ENCODE results near the gene MPEG1.
A peak's percentile ranks its signal among the peaks of the same experiment; 100 is the strongest.

The MPEG1 gene

GRCh38 chr11:59259867-59260475 lies 47.2 kb upstream of the MPEG1 start:
- Histone ChIP-seq H4K20me1 (ENCODE audit: insufficient read depth, low read length) (no peaks in the 10 kb centered on the region), H3K4me1 (ENCODE audit: low read length) (peaks cover 49% of the 10 kb centered on the region), H3K4me2 (ENCODE audit: low read length) (peak overlapping the region; percentile 72), H3K4me3 (ENCODE audit: low read length) (peak overlapping the region; percentile 36), H3K36me3 (replicated peaks; ENCODE audit: low read depth, low read length) (no peaks in the 10 kb centered on the region), H2AFZ (ENCODE audit: low read depth, low read length) (peak overlapping the region; percentile 55), H3K9me3 (ENCODE audit: insufficient read depth, low read length) (no peaks in the 10 kb centered on the region), H3K27ac (ENCODE audit: low read length) (peak overlapping the region; percentile 58), H3K79me2 (ENCODE audit: low read length) (no peaks in the 10 kb centered on the region), H3K27me3 (ENCODE audit: low read depth, low read length) (no peaks in the 10 kb centered on the region), H3K9ac (ENCODE audit: low read length) (peak overlapping the region; percentile 6; the same call in 1 of the 2 replicates)
- TF ChIP-seq EZH2phosphoT487 (IDR thresholded peaks at IDR 0.05; ENCODE audit: low read depth): no peak
- no peak for TF ChIP-seq CTCF (IDR thresholded peaks at IDR 0.05; ENCODE audit: low read depth, low read length)

- Histone ChIP-seq H3K4me1 (ENCODE audit: low read length) (peaks cover 45% of the 10 kb centered on the region), H3K27ac (ENCODE audit: low read length) (peak overlapping the region; percentile 58; the same call in 1 of the 2 replicates), H3K9me3 (ENCODE audit: insufficient read depth, low read length) (no peaks in the 10 kb centered on the region), H3K79me2 (ENCODE audit: low read length) (no peaks in the 10 kb centered on the region), H2AFZ (ENCODE audit: low read depth, low read length) (no peak overlapping the region), H3K9ac (ENCODE audit: low read length) (no peak overlapping the region), H4K20me1 (ENCODE audit: insufficient read depth, low read length) (no peaks in the 10 kb centered on the region), H3K4me3 (ENCODE audit: low read length) (no peak overlapping the region), H3K27me3 (ENCODE audit: low read depth, low read length) (no peaks in the 10 kb centered on the region), H3K36me3 (replicated peaks; ENCODE audit: low read depth, low read length) (no peaks in the 10 kb centered on the region), H3K4me2 (ENCODE audit: low read length) (0 out of 2 replicates have a peak overlapping the region, but pooled peaks have one; percentile 72)
- no peak for TF ChIP-seq CTCF (IDR thresholded peaks at IDR 0.05; ENCODE audit: low read depth, low read length)
- no peak for TF ChIP-seq EZH2phosphoT487 (IDR thresholded peaks at IDR 0.05; ENCODE audit: low read depth)
Measured at GRCh38 chr11:59259047-59259446, 46.3 kb upstream of the MPEG1 start.

GRCh38 chr11:59255281-59255680 lies 42.6 kb upstream of the MPEG1 start:
- no peak for TF ChIP-seq EZH2phosphoT487 (IDR thresholded peaks at IDR 0.05; ENCODE audit: low read depth)
- no peak for TF ChIP-seq CTCF (IDR thresholded peaks at IDR 0.05; ENCODE audit: low read depth, low read length)
- H3K36me3 ChIP-seq (replicated peaks; ENCODE audit: low read depth, low read length): no peaks in the 10 kb centered on the region
- H4K20me1 ChIP-seq (ENCODE audit: insufficient read depth, low read length): no peaks in the 10 kb centered on the region
- H3K4me1 ChIP-seq (ENCODE audit: low read length): peaks cover 14% of the 10 kb centered on the region
- H3K9ac ChIP-seq (ENCODE audit: low read length): no peak overlapping the region
- H3K4me3 ChIP-seq (ENCODE audit: low read length): no peak overlapping the region
- H3K79me2 ChIP-seq (ENCODE audit: low read length): no peaks in the 10 kb centered on the region
- H2AFZ ChIP-seq (ENCODE audit: low read depth, low read length): no peak overlapping the region
- no peaks in the 10 kb centered on the region for H3K27me3 ChIP-seq (ENCODE audit: low read depth, low read length)
- H3K4me2 ChIP-seq (ENCODE audit: low read length): no peak overlapping the region
- no peaks in the 10 kb centered on the region for H3K9me3 ChIP-seq (ENCODE audit: insufficient read depth, low read length)
- no peak overlapping the region for H3K27ac ChIP-seq (ENCODE audit: low read length)

GRCh38 chr11:59254286-59254685 lies 41.6 kb upstream of the MPEG1 start:
- no peak overlapping the region for H3K4me3 ChIP-seq (ENCODE audit: low read length)
- H3K79me2 ChIP-seq (ENCODE audit: low read length): no peaks in the 10 kb centered on the region
- H3K27ac ChIP-seq (ENCODE audit: low read length): no peak overlapping the region
- TF ChIP-seq CTCF (IDR thresholded peaks at IDR 0.05; ENCODE audit: low read depth, low read length): no peak
- no peak for TF ChIP-seq EZH2phosphoT487 (IDR thresholded peaks at IDR 0.05; ENCODE audit: low read depth)
- no peaks in the 10 kb centered on the region for H3K27me3 ChIP-seq (ENCODE audit: low read depth, low read length)
- H3K4me2 ChIP-seq (ENCODE audit: low read length): no peak overlapping the region
- no peaks in the 10 kb centered on the region for H3K36me3 ChIP-seq (replicated peaks; ENCODE audit: low read depth, low read length)
- H2AFZ ChIP-seq (ENCODE audit: low read depth, low read length): no peak overlapping the region
- no peak overlapping the region for H3K9ac ChIP-seq (ENCODE audit: low read length)
- no peaks in the 10 kb centered on the region for H3K9me3 ChIP-seq (ENCODE audit: insufficient read depth, low read length)
- H4K20me1 ChIP-seq (ENCODE audit: insufficient read depth, low read length): no peaks in the 10 kb centered on the region
- peaks cover 5% of the 10 kb centered on the region for H3K4me1 ChIP-seq (ENCODE audit: low read length)
